ENCODE data around the gene UBB. TPM values are rescaled to one million over a fixed set of nuclear protein-coding genes. Genes with fewer than 3 reads are reported as not detected.
"Not testable (repeated sequence)": the region's sequence is repeated elsewhere in the genome, so short reads cannot be mapped to it uniquely, and the experiment has no call there.

UBB gene
- total RNA-seq, 2 experiments from 2014 or later = 1,291 to 2,854 TPM

GRCh38 chr17:16396693-16397092, 15.8 kb downstream of the UBB start:
- intact Hi-C loops (cut with micrococcal nuclease; ENCODE audit: unreplicated experiment); H4K20me1 ChIP-seq (ENCODE audit: insufficient read depth, low read length); CTCF ChIA-PET (ENCODE audit: unreplicated experiment); BruUV-seq (replicated peaks); POLR2A ChIA-PET; H3K27ac ChIP-seq (ENCODE audit: low read depth, low read length, poor library complexity, severe bottlenecking); H3K79me2 ChIP-seq (ENCODE audit: insufficient read depth, low read depth, low read length); H3K36me3 ChIP-seq (ENCODE audit: insufficient read depth, low read length); H3K4me3 ChIP-seq (ENCODE audit: low read depth, low read length, poor library complexity, severe bottlenecking); H3K9me3 ChIP-seq (ENCODE audit: low read length); H3K9me2 ChIP-seq (ENCODE audit: insufficient read depth, low read length); DNase-seq (ENCODE audit: low spot score); H3K4me2 ChIP-seq (ENCODE audit: low read length): not testable (repeated sequence)
- Histone ChIP-seq H3K4me1 (ENCODE audit: insufficient read depth, low read length, poor library complexity, severe bottlenecking) (peaks cover 23% of the 10 kb centered on the region), H2AFZ (ENCODE audit: low read length) (0 out of 2 replicates have a peak overlapping the region, but pooled peaks have one; percentile 3)

- H3K4me3 ChIP-seq (ENCODE audit: low read depth, low read length, poor library complexity, severe bottlenecking) = peak overlapping the region; percentile 46
- H4K20me1 ChIP-seq (ENCODE audit: insufficient read depth, low read length) = no peaks in the 10 kb centered on the region
- CTCF ChIA-PET (ENCODE audit: unreplicated experiment) = no interaction called here
- no peaks in the 10 kb centered on the region for H3K79me2 ChIP-seq (ENCODE audit: insufficient read depth, low read depth, low read length)
- POLR2A ChIA-PET = no interaction called here
- no TSS peak for BruUV-seq (replicated peaks)
- peak overlapping the region; percentile 86 for H2AFZ ChIP-seq (ENCODE audit: low read length)
- no peak for TF ChIP-seq EZH2phosphoT487 (IDR thresholded peaks at IDR 0.05; ENCODE audit: borderline replicate concordance, low read depth, low read length)
- no peak for TF ChIP-seq CTCF (conservative IDR thresholded peaks at IDR 0.05; ENCODE audit: low read length)
- H3K27ac ChIP-seq (ENCODE audit: low read depth, low read length, poor library complexity, severe bottlenecking) = peak overlapping the region; percentile 62
- peak; percentile 81 for DNase-seq (ENCODE audit: low spot score)
- no peaks in the 10 kb centered on the region for H3K9me2 ChIP-seq (ENCODE audit: insufficient read depth, low read length)
- no peaks in the 10 kb centered on the region for H3K36me3 ChIP-seq (ENCODE audit: insufficient read depth, low read length)
- H3K4me2 ChIP-seq (ENCODE audit: low read length) = peak overlapping the region; percentile 65
- H3K4me1 ChIP-seq (ENCODE audit: insufficient read depth, low read length, poor library complexity, severe bottlenecking) = peaks cover 23% of the 10 kb centered on the region
- H3K9me3 ChIP-seq (ENCODE audit: low read length) = no peaks in the 10 kb centered on the region
- intact Hi-C loops (cut with micrococcal nuclease; ENCODE audit: unreplicated experiment) = no loop called here
Measured at GRCh38 chr17:16398270-16399267, 17.7 kb downstream of the UBB start.

GRCh38 chr17:16403847-16404246, 23.0 kb downstream of the UBB start:
- H3K4me2 ChIP-seq (ENCODE audit: low read length); H3K9me3 ChIP-seq (ENCODE audit: low read length); H3K79me2 ChIP-seq (ENCODE audit: insufficient read depth, low read depth, low read length); H3K9me2 ChIP-seq (ENCODE audit: insufficient read depth, low read length); H3K4me3 ChIP-seq (ENCODE audit: low read depth, low read length, poor library complexity, severe bottlenecking); H3K27ac ChIP-seq (ENCODE audit: low read depth, low read length, poor library complexity, severe bottlenecking); H3K36me3 ChIP-seq (ENCODE audit: insufficient read depth, low read length); BruUV-seq (replicated peaks); H4K20me1 ChIP-seq (ENCODE audit: insufficient read depth, low read length); CTCF ChIA-PET (ENCODE audit: unreplicated experiment); intact Hi-C loops (cut with micrococcal nuclease; ENCODE audit: unreplicated experiment); H2AFZ ChIP-seq (ENCODE audit: low read length); DNase-seq (ENCODE audit: low spot score): not testable (repeated sequence)
- POLR2A ChIA-PET = interaction anchor here (0.6 to 0.7 kb wide), 2 partner anchors 15 to 83 kb away, joined by 4 to 5 read pairs; no protein-coding TSS in a partner anchor
- H3K4me1 ChIP-seq (ENCODE audit: insufficient read depth, low read length, poor library complexity, severe bottlenecking) = peaks cover 24% of the 10 kb centered on the region
